Astrocyte of the cerebellum (primary cell): ENCODE results near the gene GSAP.

Source experiments
- DNase-seq: peaks from one replicate; pipeline ENCODE4 v3.0.0-alpha.2; 2011; ENCODE audit warnings: low read depth
- H3K4me3 ChIP-seq: 2 replicates; pipeline ENCODE4 v1.5.1; 2011; ENCODE audit warnings: mild to moderate bottlenecking, low read depth, low read length, moderate library complexity
- in situ Hi-C: cut with HindIII; loops from 2 replicates; pipeline ENCODE4 v1.10.0; 2017; ENCODE audit warnings: low sequenced_read_pairs
- TF ChIP-seq, protein P1 (sequence below): IDR thresholded peaks from 2 replicates; pipeline ENCODE4 v1.5.1; 2012; ENCODE audit warnings: low read length, low read depth, moderate library complexity, mild to moderate bottlenecking; ENCODE audit errors: missing control alignments

The GSAP gene

DNA sequence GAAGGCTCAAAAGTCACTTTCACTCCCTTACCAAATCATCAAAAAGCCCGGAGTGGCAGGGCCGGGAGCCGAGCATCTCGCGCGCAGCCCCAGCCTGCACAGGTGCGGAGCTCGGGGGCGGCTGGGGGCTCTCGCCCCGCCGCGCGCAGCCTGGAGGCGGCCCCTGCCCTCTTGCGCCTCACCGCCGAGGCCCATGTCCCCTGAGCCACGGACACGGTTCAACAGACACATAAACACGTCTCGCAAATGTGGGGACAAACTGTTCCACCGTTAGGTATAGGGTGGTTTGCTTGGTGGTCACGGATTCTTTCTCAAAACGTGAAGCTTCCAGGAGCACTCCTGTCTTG is 700 bp downstream of the GSAP start:
- peak overlapping the region; percentile 39 for H3K4me3 ChIP-seq
- TF ChIP-seq, protein P1, sequence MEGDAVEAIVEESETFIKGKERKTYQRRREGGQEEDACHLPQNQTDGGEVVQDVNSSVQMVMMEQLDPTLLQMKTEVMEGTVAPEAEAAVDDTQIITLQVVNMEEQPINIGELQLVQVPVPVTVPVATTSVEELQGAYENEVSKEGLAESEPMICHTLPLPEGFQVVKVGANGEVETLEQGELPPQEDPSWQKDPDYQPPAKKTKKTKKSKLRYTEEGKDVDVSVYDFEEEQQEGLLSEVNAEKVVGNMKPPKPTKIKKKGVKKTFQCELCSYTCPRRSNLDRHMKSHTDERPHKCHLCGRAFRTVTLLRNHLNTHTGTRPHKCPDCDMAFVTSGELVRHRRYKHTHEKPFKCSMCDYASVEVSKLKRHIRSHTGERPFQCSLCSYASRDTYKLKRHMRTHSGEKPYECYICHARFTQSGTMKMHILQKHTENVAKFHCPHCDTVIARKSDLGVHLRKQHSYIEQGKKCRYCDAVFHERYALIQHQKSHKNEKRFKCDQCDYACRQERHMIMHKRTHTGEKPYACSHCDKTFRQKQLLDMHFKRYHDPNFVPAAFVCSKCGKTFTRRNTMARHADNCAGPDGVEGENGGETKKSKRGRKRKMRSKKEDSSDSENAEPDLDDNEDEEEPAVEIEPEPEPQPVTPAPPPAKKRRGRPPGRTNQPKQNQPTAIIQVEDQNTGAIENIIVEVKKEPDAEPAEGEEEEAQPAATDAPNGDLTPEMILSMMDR: no peak
- no peak for DNase-seq
- in situ Hi-C loops: no loop called here

DNA sequence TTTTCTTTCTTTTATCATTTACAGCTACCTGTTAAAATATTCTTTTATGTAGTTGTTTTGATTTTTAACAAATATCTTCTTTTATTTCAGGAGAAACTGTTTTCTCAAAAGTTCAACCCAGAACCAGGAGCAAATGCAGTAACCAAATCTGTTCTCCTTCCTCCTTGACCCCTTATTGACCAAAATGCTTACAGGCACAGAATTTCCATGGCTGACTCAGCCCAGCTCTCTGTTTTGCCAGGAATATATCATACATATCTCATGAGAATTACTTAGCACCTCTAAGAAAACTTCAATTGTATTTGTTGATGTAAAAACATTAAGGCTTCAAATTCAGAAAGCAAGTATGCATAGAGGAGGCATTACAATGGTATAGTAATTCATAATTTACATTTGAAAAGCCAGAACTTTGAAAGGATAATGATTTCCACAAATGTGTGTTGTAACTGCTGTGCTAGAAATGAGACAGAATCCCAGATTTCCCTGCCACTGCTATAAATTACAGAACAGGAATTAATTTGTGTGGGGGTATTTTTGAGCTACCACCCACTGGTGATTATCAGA is 2.2 kb downstream of the GSAP start:
- no peak overlapping the region for H3K4me3 ChIP-seq
- in situ Hi-C loops: no loop called here
- peak; percentile 35 for DNase-seq
- TF ChIP-seq, protein P1: no peak

DNA sequence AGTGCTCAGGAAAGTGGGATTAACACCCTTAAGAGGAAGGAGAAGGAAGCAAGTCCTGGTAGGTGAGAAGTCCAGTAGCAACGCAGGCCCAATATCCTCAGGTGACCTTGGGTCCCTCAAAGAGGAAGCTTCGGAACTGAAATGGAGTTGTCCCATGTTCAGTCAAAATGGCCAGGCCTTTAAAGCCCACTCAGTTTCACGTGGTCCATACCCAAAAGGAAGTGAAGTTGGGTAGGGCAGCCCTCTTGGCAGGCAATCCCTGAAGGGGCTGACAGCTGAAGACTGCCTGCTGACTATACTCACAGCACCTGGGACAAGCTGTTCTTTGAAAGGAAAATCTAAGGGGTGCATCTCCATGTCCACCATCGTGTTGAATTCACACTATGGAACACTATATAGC is 3.0 kb downstream of the GSAP start:
- DNase-seq: no peak
- H3K4me3 ChIP-seq: no peak overlapping the region
- in situ Hi-C loops: no loop called here
- TF ChIP-seq, protein P1: no peak

DNA sequence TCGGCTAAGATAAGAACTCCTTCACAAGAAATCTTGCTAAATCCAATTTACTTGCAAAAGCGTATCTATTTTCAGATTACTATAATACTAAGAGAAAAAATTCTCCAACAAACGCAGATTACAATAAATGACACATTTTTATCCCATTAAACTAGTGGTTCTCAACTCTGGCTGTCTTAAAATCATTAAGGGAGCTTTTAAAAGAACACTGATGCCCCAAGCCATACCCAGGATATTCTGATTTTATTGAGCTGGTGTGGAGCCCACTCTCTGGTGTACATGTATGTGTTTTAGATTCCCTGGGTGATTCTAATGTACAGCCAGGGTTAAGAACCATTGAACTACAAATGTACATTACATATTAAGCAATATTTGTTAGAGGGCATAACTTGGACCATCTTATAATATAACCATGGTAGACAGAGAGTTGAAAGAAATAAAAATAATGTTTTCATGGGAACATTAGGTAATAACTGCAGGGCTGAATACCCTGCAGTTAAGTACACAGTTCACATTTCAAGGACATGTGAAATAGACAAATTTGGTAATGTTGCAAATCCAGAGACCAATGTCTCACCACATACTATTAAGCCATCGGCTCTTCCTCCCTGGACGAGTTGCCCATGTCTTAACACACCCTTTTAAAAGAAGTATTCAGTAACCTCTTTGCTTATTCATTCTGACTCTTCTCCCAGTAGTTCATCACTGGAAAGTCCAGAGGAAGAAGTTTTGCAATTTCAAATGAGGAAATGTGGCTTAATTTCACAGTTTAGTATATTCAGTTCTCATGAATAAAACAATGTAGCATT is 6.2 kb downstream of the GSAP start:
- TF ChIP-seq, protein P1: no peak
- no peak overlapping the region for H3K4me3 ChIP-seq
- DNase-seq: no peak
- in situ Hi-C loops: loop anchor here (5.0 kb wide), 1 partner anchor 32 kb away; no protein-coding TSS in a partner anchor

DNA sequence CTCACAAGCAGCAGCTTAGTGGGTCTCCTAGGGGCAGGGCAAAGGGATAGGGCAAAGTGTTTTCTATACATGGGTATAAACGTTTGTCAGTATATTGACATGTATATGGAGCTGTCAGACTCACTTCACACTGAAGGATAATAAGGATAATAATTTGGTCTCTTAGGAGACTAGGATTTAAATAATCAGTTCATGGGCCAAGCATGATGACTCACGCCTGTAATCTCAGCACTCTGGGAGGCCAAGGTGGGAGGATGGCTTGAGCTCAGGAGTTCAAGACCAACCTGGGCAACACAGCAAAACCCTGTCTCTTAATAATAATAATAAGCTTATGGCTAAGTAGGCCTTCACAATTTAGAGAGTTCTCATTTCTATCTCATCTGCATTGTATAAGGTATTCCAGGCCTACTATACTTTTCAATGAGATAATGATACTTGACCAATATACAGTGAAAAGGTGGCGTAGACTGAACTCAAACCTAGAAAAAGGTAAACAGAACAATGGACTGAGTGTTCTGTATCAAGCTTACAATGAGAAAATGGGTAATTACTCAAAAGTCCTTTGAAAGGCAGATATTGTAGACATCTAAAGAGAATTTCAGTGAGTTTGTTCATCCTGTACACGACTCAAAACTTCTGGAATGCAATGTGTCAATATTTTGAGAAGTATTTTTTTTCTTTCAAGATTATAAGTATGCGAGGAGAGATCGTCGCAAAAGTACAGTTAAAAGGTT is 7.0 kb downstream of the GSAP start:
- no peak overlapping the region for H3K4me3 ChIP-seq
- DNase-seq: no peak
- TF ChIP-seq, protein P1: no peak
- in situ Hi-C loops: loop anchor here (5.0 kb wide), 1 partner anchor 33 kb away; no protein-coding TSS in a partner anchor

DNA sequence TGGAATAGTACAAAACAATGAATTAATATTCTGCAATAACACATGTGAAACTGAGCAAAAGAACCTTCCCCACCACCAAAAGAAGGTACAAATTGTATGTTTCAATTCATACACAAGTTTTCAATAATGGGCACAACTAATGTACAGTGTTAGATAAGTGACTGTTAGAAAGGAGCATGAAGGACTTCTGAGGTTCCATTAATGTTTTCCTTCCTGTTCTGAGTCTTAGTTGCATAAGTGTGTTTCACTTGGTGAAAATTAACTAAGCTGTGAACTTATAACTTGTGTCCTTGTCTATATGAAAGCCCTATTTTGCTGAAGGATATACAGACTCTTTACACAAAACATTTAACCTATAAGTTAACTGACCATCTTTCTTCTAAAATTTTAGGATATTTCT is 8.2 kb downstream of the GSAP start:
- in situ Hi-C loops: loop anchor here (5.0 kb wide), 1 partner anchor 34 kb away; no protein-coding TSS in a partner anchor
- no peak for DNase-seq
- H3K4me3 ChIP-seq: no peak overlapping the region
- TF ChIP-seq, protein P1: no peak
